Vagina (tissue), 2 donors: ENCODE results near the gene CYP19A1. TPM values are rescaled to one million over a fixed set of nuclear protein-coding genes. Genes with fewer than 3 reads are reported as not detected.

Experiments used
- DNase-seq, 2 donors: peaks; one replicate each; pipeline ENCODE4 v3.0.0-alpha.2; 2017; ENCODE audit errors: extremely low spot score in 2 of 2
- H3K27ac ChIP-seq: fragments of 200-600 bp; sonication (generic); one replicate; pipeline ENCODE4 v1.5.1; 2019
- H3K27me3 ChIP-seq: fragments of 200-600 bp; sonication (generic); one replicate; pipeline ENCODE4 v1.5.1; 2019
- H3K36me3 ChIP-seq, 2 donors: fragments of 200-600 bp; sonication (generic); one replicate each; pipeline ENCODE4 v1.5.1; 2017 to 2019
- H3K4me1 ChIP-seq: fragments of 200-600 bp; sonication (generic); one replicate; pipeline ENCODE4 v1.5.1; 2019
- H3K4me3 ChIP-seq, 2 donors: fragments of 200-600 bp; sonication (generic); 1 replicate in 1 of 2; 2 replicates in 1 of 2; pipeline ENCODE4 v1.5.1; 2016 to 2019
- H3K9me3 ChIP-seq: fragments of 200-600 bp; sonication (generic); one replicate; pipeline ENCODE4 v1.5.1; 2019
- CTCF ChIP-seq, 3 experiments: fragments of 450-650 bp in 2 of 3; fragments of 200-600 bp in 1 of 3; sonication (generic) in 1 of 3; IDR thresholded peaks; one replicate each; pipeline ENCODE4 v1.5.1; 2017 to 2019; ENCODE audit warnings: antibody characterized with exemption in 3 of 3, mild to moderate bottlenecking in 2 of 3, moderate library complexity in 2 of 3
- POLR2A ChIP-seq, 2 donors: fragments of 450-650 bp; IDR thresholded peaks; one replicate each; pipeline ENCODE4 v1.6.1; 2017; ENCODE audit warnings: antibody characterized with exemption in 2 of 2, mild to moderate bottlenecking in 2 of 2, moderate library complexity in 2 of 2
- POLR2AphosphoS5 ChIP-seq, 2 donors: sonication (generic); formaldehyde crosslinking; IDR thresholded peaks; one replicate each; pipeline ENCODE4 v1.9.0; 2017; ENCODE audit warnings: antibody characterized with exemption in 2 of 2, mild to moderate bottlenecking in 2 of 2, low read depth in 1 of 2; ENCODE audit not compliant: insufficient read depth in 1 of 2
- intact Hi-C: fragments of 100-400 bp; cut with DNase I; formaldehyde crosslinking; loops from one replicate; pipeline ENCODE4 v1.15.1; 2023
- total RNA-seq: library from RNA; depleted of rRNA; stranded (reverse); fragments of >200 nt; gene quantifications from one replicate; pipeline ENCODE4 v1.2.3, GENCODE V29; 2016

CYP19A1 gene
- total RNA-seq, 1 donor from 2014 or later = 8.8 TPM

- DNase-seq = no peak
- H3K27ac ChIP-seq = no peak overlapping the region
- no peaks in the 10 kb centered on the region for H3K27me3 ChIP-seq
- TF ChIP-seq POLR2AphosphoS5 (IDR thresholded peaks at IDR 0.05; ENCODE audit: insufficient read depth in 1 of 2, low read depth in 1 of 2) = no peak
- TF ChIP-seq POLR2A (IDR thresholded peaks at IDR 0.05) = no peak
- no peak for TF ChIP-seq CTCF (IDR thresholded peaks at IDR 0.05)
- no peaks in the 10 kb centered on the region for H3K9me3 ChIP-seq
- no peaks in the 10 kb centered on the region for H3K4me1 ChIP-seq
- intact Hi-C loops = no loop called here
- H3K4me3 ChIP-seq = no peak overlapping the region
- no peaks in the 10 kb centered on the region for H3K36me3 ChIP-seq
Measured at GRCh38 chr15:51289290-51289689, 49.1 kb downstream of the CYP19A1 start.

GRCh38 chr15:51288143-51289065, 50.0 kb downstream of the CYP19A1 start:
- Histone ChIP-seq H3K27me3 (no peaks in the 10 kb centered on the region), H3K9me3 (no peaks in the 10 kb centered on the region), H3K4me1 (no peaks in the 10 kb centered on the region), H3K4me3 (no peak overlapping the region), H3K36me3 (no peaks in the 10 kb centered on the region), H3K27ac (no peak overlapping the region)
- TF ChIP-seq POLR2A (IDR thresholded peaks at IDR 0.05) = no peak
- TF ChIP-seq POLR2AphosphoS5 (IDR thresholded peaks at IDR 0.05; ENCODE audit: insufficient read depth in 1 of 2, low read depth in 1 of 2) = no peak
- intact Hi-C loops = no loop called here
- DNase-seq = no peak

GRCh38 chr15:51286816-51287215, 51.6 kb downstream of the CYP19A1 start:
- TF ChIP-seq POLR2AphosphoS5 (IDR thresholded peaks at IDR 0.05; ENCODE audit: insufficient read depth in 1 of 2, low read depth in 1 of 2) (no peak), POLR2A (IDR thresholded peaks at IDR 0.05) (no peak), CTCF (IDR thresholded peaks at IDR 0.05) (no peak)
- Histone ChIP-seq H3K27me3 (no peaks in the 10 kb centered on the region), H3K4me3 (no peak overlapping the region), H3K27ac (no peak overlapping the region), H3K36me3 (no peaks in the 10 kb centered on the region), H3K9me3 (no peaks in the 10 kb centered on the region), H3K4me1 (no peaks in the 10 kb centered on the region)
- no peak for DNase-seq
- intact Hi-C loops = no loop called here

GRCh38 chr15:51285399-51285798, 53.0 kb downstream of the CYP19A1 start:
- H3K4me1 ChIP-seq = no peaks in the 10 kb centered on the region
- no peaks in the 10 kb centered on the region for H3K36me3 ChIP-seq
- no peak for DNase-seq
- H3K27ac ChIP-seq = no peak overlapping the region
- no peaks in the 10 kb centered on the region for H3K9me3 ChIP-seq
- intact Hi-C loops = no loop called here
- TF ChIP-seq CTCF (IDR thresholded peaks at IDR 0.05) = no peak
- H3K4me3 ChIP-seq = no peak overlapping the region
- no peaks in the 10 kb centered on the region for H3K27me3 ChIP-seq

GRCh38 chr15:51284871-51285270, 53.5 kb downstream of the CYP19A1 start:
- no peak overlapping the region for H3K4me3 ChIP-seq
- intact Hi-C loops = no loop called here
- H3K27me3 ChIP-seq = no peaks in the 10 kb centered on the region
- no peak for DNase-seq
- TF ChIP-seq POLR2A (IDR thresholded peaks at IDR 0.05) (no peak), CTCF (IDR thresholded peaks at IDR 0.05) (no peak), POLR2AphosphoS5 (IDR thresholded peaks at IDR 0.05; ENCODE audit: insufficient read depth in 1 of 2, low read depth in 1 of 2) (no peak)
- H3K4me1 ChIP-seq = no peaks in the 10 kb centered on the region
- H3K9me3 ChIP-seq = no peaks in the 10 kb centered on the region
- H3K36me3 ChIP-seq = no peaks in the 10 kb centered on the region
- H3K27ac ChIP-seq = no peak overlapping the region
